Hepatocyte (in vitro differentiated cells): ENCODE measurements around the gene ERCC2.

Source experiments
- CTCF ChIP-seq: fragments of 200-600 bp; sonication (generic); IDR thresholded peaks from 2 replicates; pipeline ENCODE4 v1.5.1; 2016; ENCODE audit warnings: antibody characterized with exemption, mild to moderate bottlenecking; ENCODE audit not compliant: poor library complexity
- EZH2phosphoT487 ChIP-seq: fragments of 200-600 bp; sonication (generic); IDR thresholded peaks from one replicate; pipeline ENCODE4 v1.6.1; 2018; ENCODE audit warnings: antibody characterized with exemption, mild to moderate bottlenecking, low read depth, moderate library complexity; ENCODE audit not compliant: unreplicated experiment, severe bottlenecking

GRCh38 chr19:45303269-45304060, 66.9 kb downstream of the ERCC2 start:
- TF ChIP-seq CTCF (no peak), EZH2phosphoT487 (no peak)
